NCI-H345 (cell line): ENCODE measurements around the gene WIPF2.
A peak's percentile ranks its signal among the peaks of the same experiment; 100 is the strongest.

Experiments
- DNase-seq: peaks from one replicate; lab custom pipeline; 2025; lab: John Stamatoyannopoulos, UW

The WIPF2 gene

DNA sequence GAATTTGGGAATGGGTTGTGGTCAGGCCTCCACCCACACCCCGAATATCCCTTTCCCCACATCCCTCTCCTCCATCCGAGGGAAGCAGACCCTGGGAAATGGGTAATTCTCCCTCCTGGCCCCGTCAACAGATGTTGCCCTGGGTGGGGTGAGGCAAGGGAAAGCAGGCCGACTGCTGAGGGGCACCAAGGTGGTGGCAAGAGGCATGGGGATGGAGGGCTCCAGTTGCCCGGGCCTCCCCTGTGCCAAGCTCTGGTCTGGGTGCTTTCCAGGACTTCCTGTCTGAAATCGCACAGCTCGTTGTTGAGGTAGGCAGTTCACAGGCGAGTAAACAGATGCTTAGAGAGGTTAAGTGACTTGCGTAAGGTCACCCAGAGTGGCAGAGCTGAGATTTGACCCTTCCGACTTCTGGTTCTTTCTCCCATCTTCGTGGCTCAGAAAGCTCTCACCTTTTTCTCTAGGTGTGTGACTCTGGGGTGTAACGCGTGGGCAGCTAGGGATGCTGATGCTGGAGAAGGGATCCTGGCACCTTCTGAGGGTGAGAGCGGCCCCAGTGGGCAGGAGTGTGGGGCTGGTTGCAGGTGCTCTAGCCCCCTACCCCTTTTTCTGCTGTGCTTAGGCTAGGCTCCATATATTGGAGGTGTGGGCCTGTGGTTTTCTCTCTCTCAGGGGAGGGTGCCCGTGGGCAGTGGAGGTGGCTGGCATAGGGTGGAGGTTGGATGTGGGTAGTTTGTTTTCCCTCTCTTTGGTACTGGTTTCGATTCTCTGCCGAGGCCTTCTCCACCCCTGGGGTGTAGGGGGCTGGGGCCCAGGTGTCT, 107.1 kb downstream of the WIPF2 start:
- no peak for DNase-seq

DNA sequence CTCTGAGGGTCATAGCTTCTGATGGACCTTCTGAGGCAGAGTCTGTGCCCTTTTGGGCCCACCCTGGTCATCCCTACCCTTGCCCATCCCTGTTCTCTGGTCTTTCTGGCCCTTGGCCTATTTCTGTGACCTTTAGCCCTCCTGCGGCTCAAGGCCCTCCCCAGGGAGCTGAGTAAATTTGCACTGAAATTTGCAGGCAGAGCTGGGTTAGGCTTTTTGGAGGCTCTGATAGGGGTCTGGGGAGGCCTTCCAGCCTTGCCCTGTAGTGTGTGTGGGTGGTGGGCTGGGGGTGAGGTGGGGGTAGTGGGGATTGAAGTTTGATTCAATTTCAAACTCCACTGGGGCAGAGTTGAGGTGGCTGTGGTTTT, 107.7 kb downstream of the WIPF2 start:
- DNase-seq = no peak

DNA sequence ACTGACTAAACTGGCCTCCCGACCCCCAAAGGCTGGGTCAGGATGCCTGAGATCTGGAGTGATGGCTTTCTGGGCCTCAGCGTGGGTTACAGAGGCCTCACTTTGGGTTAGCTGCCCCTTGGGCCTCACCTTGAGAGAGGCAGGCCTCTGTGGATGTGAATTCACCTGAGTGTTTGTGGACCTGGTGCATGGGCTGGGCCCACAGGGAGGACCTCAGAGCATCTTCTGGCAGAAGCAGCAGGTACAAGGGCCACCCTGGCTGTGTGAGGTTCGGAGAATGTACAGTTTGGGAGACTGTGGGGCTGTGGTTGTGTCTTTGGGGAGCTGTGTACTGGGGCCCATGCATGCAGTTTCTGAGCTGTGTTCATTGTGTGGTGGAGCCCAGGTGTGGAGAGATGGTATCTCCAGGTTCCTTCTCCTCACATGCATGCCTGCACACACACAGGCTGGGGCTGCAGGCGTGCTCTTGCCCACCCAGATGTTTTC, 108.2 kb downstream of the WIPF2 start:
- DNase-seq = no peak

DNA sequence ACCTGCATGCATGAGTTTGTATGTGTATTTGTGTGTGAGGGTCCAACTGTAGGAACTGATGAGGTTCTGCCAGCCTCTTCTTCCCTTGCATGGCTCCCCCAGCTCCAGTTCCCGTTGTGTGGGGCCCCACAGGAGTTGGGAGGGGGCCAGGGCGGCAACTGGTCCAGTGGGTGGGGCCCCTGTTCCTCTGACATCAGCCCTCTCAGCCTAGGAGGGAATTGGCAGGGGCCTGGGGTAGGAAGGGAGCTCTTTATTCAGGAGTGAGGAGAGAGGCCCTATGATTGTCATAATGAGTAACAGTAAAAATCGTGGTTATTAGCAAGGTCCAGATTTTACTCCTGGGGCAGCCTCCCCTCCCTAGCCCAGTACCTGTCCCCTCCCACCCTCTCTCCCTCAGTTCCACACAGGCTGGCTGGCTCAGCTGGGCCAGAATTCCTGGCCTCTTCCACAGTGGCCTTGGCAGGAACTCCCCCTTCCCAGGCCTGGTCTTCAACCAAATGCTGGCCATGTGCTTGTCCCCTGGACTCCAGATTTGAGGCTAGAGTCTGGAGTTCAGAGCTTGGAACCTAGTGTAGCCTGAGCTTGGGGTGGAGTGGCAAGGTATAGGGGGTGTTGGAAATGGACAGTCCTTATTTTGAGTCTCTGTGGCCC, 108.8 kb downstream of the WIPF2 start:
- no peak for DNase-seq

DNA sequence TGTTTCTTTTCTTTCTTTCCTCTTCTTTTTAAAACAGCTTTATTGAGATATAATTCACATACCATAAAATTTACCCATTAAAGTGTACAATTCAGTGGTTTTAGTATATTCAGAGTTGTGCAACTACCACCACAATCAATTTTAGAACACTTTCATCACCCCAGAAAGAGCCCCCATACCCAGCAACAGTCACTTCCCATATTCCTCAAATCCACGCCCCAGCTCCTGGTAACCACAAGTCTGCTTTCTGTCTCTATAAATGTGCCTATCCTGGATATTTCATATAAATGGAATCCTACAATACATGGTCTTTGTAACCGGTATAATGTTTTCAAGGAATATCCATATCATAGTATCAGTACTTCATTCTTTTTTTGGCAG, 109.3 kb downstream of the WIPF2 start:
- DNase-seq = no peak

DNA sequence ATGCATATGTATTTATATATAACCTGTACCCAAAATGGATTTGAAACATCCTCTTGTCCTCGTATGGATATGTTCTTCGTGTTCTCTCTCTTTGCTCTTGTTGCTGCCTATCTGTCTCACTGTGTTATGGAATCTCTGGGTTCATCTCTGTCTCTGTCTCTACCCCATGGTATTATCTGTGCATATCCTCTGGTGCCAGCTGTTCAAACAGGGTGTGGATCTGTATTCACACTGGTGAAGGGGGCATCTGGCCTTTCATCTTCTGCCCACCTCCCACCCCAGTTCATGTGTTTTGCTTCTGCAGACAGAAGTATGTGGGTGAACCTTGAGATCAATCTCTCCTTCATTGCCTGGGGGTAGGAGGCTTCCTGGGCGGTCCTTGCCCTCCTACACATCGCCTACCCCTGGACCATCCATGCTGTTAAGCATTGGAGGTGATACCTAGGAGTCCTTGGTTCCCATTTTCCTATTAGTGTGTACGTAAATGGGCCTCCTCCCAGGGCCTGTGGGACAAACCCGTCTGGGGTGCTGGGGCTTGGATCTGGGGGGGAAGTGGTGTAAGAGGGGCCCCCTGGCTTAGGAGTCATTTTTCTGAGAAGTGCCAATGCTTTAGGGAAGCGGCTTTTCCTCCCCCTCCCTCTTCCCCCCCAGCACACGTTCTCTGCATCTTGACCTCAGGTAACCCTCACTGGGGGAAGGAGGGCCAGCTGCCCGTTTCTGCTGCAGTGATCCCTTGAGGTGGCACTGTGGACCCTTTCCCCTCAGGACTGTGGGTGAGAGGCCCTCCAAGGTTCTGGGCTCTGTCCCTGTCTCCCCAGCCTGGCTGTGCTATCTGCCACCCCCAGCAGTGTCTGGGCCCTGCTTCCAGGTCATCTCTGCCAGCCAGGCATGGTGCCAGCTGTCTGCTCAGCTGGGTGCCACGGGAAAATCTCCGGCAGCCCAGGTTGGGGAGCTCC, 111.0 kb downstream of the WIPF2 start:
- peak; percentile 65 for DNase-seq

DNA sequence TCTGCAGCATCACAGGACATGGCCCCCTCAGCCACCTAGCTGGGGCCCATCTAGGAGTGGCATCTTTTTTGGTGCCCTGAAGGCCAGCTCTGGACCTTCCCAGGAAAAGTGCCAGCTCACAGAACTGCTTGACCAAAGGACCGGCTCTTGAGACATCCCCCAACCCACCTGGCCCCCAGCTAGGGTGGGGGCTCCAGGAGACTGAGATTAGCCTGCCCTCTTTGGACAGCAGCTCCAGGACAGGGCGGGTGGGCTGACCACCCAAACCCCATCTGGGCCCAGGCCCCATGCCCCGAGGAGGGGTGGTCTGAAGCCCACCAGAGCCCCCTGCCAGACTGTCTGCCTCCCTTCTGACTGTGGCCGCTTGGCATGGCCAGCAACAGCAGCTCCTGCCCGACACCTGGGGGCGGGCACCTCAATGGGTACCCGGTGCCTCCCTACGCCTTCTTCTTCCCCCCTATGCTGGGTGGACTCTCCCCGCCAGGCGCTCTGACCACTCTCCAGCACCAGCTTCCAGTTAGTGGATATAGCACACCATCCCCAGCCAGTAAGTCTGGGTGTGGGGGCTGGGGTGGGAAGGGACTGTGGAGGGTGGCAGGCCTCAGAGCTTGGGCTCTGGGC, 111.9 kb downstream of the WIPF2 start:
- DNase-seq = no peak

DNA sequence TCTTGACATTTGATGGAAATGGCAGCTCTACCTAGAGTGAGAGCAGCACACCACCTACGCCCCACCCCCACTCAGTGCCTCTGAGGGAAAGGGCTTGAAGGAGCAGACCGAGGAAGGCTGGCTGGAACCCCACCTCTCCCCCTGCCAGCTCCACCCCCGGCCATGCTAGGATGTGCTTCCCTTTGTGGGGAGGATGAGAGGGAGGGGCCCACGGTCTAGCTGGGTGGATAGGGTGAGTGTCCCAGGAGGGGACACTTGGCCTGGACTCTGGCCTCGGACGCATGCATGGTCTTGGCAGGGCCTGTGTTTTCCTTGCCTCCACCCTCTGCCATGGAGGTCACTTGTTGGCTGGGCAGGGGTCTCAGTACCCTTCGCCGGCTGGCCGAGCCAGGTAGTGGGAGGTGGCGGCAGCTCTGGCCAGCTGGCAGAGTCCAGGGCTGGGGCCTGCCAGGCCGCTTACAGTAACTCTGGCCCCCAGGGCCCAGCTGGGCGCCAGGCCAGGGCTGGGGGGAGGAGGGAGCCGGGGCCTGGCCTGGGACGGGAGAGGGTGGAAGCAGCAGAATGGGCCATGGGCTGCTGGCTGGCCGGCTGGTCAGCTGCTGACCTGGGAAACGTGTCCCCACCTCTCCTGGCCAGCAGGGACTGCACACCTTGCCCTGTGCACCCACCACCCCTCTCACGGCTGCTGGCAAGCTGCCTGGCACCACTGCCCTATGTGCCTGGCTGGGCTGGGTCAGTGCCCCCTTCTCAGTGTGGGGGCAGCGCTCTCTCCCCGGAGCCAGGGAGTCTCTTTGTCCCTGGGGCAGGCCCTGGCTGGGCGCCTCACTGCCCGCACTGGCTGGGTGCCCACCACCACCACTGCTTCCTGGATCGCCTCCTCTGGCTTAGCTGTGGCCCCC, 112.9 kb downstream of the WIPF2 start:
- no peak for DNase-seq
